ENCODE measurements around the gene MCL1. TPM values are rescaled to one million over a fixed set of nuclear protein-coding genes. Genes with fewer than 3 reads are reported as not detected.
"Not testable (repeated sequence)": the region's sequence is repeated elsewhere in the genome, so short reads cannot be mapped to it uniquely, and the experiment has no call there.

Gene MCL1
- total RNA-seq, 2 donors from 2014 or later = 776 to 1,091 TPM

GRCh38 chr1:150613061-150613920, 33.9 kb upstream of the MCL1 start:
- H3K4me3 Mint-ChIP-seq = peak overlapping the region; percentile 75
- H3K4me1 Mint-ChIP-seq = peaks cover 47% of the 10 kb centered on the region
- ATAC-seq = peak; percentile 15
- DNase-seq = peak in 1 of 3 donors; percentile 38
- H3K27ac Mint-ChIP-seq = peak overlapping the region; percentile 99
- no peaks in the 10 kb centered on the region for H3K36me3 Mint-ChIP-seq (ENCODE audit: low read depth)
- H3K27me3 Mint-ChIP-seq = no peaks in the 10 kb centered on the region
- H3K9me3 ChIP-seq (ENCODE audit: control insufficient read depth, low read length, poor library complexity, severe bottlenecking) = no peaks in the 10 kb centered on the region

- Mint-ChIP-seq H3K36me3 (ENCODE audit: low read depth) (no peaks in the 10 kb centered on the region), H3K27ac (peak overlapping the region; percentile 99), H3K27me3 (no peaks in the 10 kb centered on the region), H3K4me1 (peaks cover 45% of the 10 kb centered on the region), H3K4me3 (peak overlapping the region; percentile 59)
- H3K9me3 ChIP-seq (ENCODE audit: control insufficient read depth, low read length, poor library complexity, severe bottlenecking) = no peaks in the 10 kb centered on the region
- no peak for DNase-seq
- ATAC-seq = no peak
Measured at GRCh38 chr1:150612014-150612345, 32.6 kb upstream of the MCL1 start.

GRCh38 chr1:150610576-150610975, 31.2 kb upstream of the MCL1 start:
- H3K36me3 Mint-ChIP-seq (ENCODE audit: low read depth) = no peaks in the 10 kb centered on the region
- no peaks in the 10 kb centered on the region for H3K27me3 Mint-ChIP-seq
- no peak overlapping the region for H3K4me3 Mint-ChIP-seq
- ATAC-seq (no peak), DNase-seq (no peak)
- H3K27ac Mint-ChIP-seq = peak overlapping the region; percentile 99
- peaks cover 34% of the 10 kb centered on the region for H3K4me1 Mint-ChIP-seq
- H3K9me3 ChIP-seq (ENCODE audit: control insufficient read depth, low read length, poor library complexity, severe bottlenecking) = no peaks in the 10 kb centered on the region

- ATAC-seq (no peak), DNase-seq (no peak)
- Mint-ChIP-seq H3K36me3 (ENCODE audit: low read depth) (no peaks in the 10 kb centered on the region), H3K27ac (peak overlapping the region; percentile 99), H3K27me3 (no peaks in the 10 kb centered on the region), H3K4me3 (no peak overlapping the region), H3K4me1 (peaks cover 26% of the 10 kb centered on the region)
- no peaks in the 10 kb centered on the region for H3K9me3 ChIP-seq (ENCODE audit: control insufficient read depth, low read length, poor library complexity, severe bottlenecking)
Measured at GRCh38 chr1:150609732-150610131, 30.3 kb upstream of the MCL1 start.

- ATAC-seq = no peak
- no peak for DNase-seq
- peaks cover 19% of the 10 kb centered on the region for H3K4me1 Mint-ChIP-seq
- no peaks in the 10 kb centered on the region for H3K27me3 Mint-ChIP-seq
- H3K9me3 ChIP-seq (ENCODE audit: control insufficient read depth, low read length, poor library complexity, severe bottlenecking) = no peaks in the 10 kb centered on the region
- no peak overlapping the region for H3K27ac Mint-ChIP-seq
- no peaks in the 10 kb centered on the region for H3K36me3 Mint-ChIP-seq (ENCODE audit: low read depth)
- H3K4me3 Mint-ChIP-seq = no peak overlapping the region
Measured at GRCh38 chr1:150606463-150607142, 27.2 kb upstream of the MCL1 start.

GRCh38 chr1:150605451-150605731, 26.0 kb upstream of the MCL1 start:
- not testable (repeated sequence) for ATAC-seq; H3K36me3 Mint-ChIP-seq (ENCODE audit: low read depth); DNase-seq; H3K9me3 ChIP-seq (ENCODE audit: control insufficient read depth, low read length, poor library complexity, severe bottlenecking); H3K4me3 Mint-ChIP-seq; H3K27me3 Mint-ChIP-seq
- Mint-ChIP-seq H3K4me1 (peaks cover 12% of the 10 kb centered on the region), H3K27ac (peak overlapping the region; percentile 62)

GRCh38 chr1:150604226-150604588, 24.8 kb upstream of the MCL1 start:
- no peaks in the 10 kb centered on the region for H3K27me3 Mint-ChIP-seq
- no peak for DNase-seq
- peaks cover 2% of the 10 kb centered on the region for H3K36me3 Mint-ChIP-seq (ENCODE audit: low read depth)
- H3K9me3 ChIP-seq (ENCODE audit: control insufficient read depth, low read length, poor library complexity, severe bottlenecking) = no peaks in the 10 kb centered on the region
- H3K4me1 Mint-ChIP-seq = peaks cover 9% of the 10 kb centered on the region
- no peak overlapping the region for H3K4me3 Mint-ChIP-seq
- ATAC-seq = no peak
- peak overlapping the region; percentile 27 for H3K27ac Mint-ChIP-seq

- DNase-seq = no peak
- ATAC-seq = no peak
- Mint-ChIP-seq H3K27me3 (no peaks in the 10 kb centered on the region), H3K4me1 (peaks cover 9% of the 10 kb centered on the region), H3K27ac (peak overlapping the region; percentile 27), H3K4me3 (no peak overlapping the region), H3K36me3 (ENCODE audit: low read depth) (peaks cover 2% of the 10 kb centered on the region)
- H3K9me3 ChIP-seq (ENCODE audit: control insufficient read depth, low read length, poor library complexity, severe bottlenecking) = no peaks in the 10 kb centered on the region
Measured at GRCh38 chr1:150603711-150604110, 24.3 kb upstream of the MCL1 start.

- ATAC-seq; H3K4me1 Mint-ChIP-seq; H3K36me3 Mint-ChIP-seq (ENCODE audit: low read depth); H3K27ac Mint-ChIP-seq; H3K4me3 Mint-ChIP-seq; H3K27me3 Mint-ChIP-seq; DNase-seq; H3K9me3 ChIP-seq (ENCODE audit: control insufficient read depth, low read length, poor library complexity, severe bottlenecking): not testable (repeated sequence)
Measured at GRCh38 chr1:150602372-150602771, 23.0 kb upstream of the MCL1 start.

GRCh38 chr1:150601540-150601939, 22.1 kb upstream of the MCL1 start:
- Mint-ChIP-seq H3K4me3 (no peak overlapping the region), H3K27me3 (no peaks in the 10 kb centered on the region), H3K36me3 (ENCODE audit: low read depth) (peaks cover 2% of the 10 kb centered on the region), H3K4me1 (peaks cover 16% of the 10 kb centered on the region), H3K27ac (no peak overlapping the region)
- no peak for DNase-seq
- H3K9me3 ChIP-seq (ENCODE audit: control insufficient read depth, low read length, poor library complexity, severe bottlenecking) = no peaks in the 10 kb centered on the region
- no peak for ATAC-seq

GRCh38 chr1:150598346-150598745, 18.9 kb upstream of the MCL1 start:
- Mint-ChIP-seq H3K27ac (peak overlapping the region; percentile 95), H3K4me1 (peaks cover 23% of the 10 kb centered on the region)
- H3K4me3 Mint-ChIP-seq; H3K9me3 ChIP-seq (ENCODE audit: control insufficient read depth, low read length, poor library complexity, severe bottlenecking); DNase-seq; H3K27me3 Mint-ChIP-seq; H3K36me3 Mint-ChIP-seq (ENCODE audit: low read depth); ATAC-seq: not testable (repeated sequence)

- no peak for DNase-seq
- Mint-ChIP-seq H3K4me3 (peak overlapping the region; percentile 39), H3K27me3 (no peaks in the 10 kb centered on the region), H3K4me1 (peaks cover 24% of the 10 kb centered on the region), H3K36me3 (ENCODE audit: low read depth) (peaks cover 2% of the 10 kb centered on the region), H3K27ac (peak overlapping the region; percentile 95)
- no peak for ATAC-seq
- H3K9me3 ChIP-seq (ENCODE audit: control insufficient read depth, low read length, poor library complexity, severe bottlenecking) = no peaks in the 10 kb centered on the region
Measured at GRCh38 chr1:150596976-150597375, 17.6 kb upstream of the MCL1 start.

- DNase-seq = peak in 1 of 3 donors; percentile 18
- peaks cover 24% of the 10 kb centered on the region for H3K4me1 Mint-ChIP-seq
- peak overlapping the region; percentile 95 for H3K27ac Mint-ChIP-seq
- H3K36me3 Mint-ChIP-seq (ENCODE audit: low read depth) = peaks cover 2% of the 10 kb centered on the region
- H3K27me3 Mint-ChIP-seq = no peaks in the 10 kb centered on the region
- peak; percentile 78 for ATAC-seq
- peak overlapping the region; percentile 39 for H3K4me3 Mint-ChIP-seq
- no peaks in the 10 kb centered on the region for H3K9me3 ChIP-seq (ENCODE audit: control insufficient read depth, low read length, poor library complexity, severe bottlenecking)
Measured at GRCh38 chr1:150596095-150596892, 16.9 kb upstream of the MCL1 start.

Data from T-helper 17 cell (primary cell).